ENCODE results near the gene SNX30.

GRCh38 chr9:112856200-112856599, 105.6 kb downstream of the SNX30 start:
- TF ChIP-seq POLR2A (IDR thresholded peaks at IDR 0.05) (no peak), CTCF (IDR thresholded peaks at IDR 0.05) (no peak), POLR2AphosphoS5 (IDR thresholded peaks at IDR 0.05; ENCODE audit: insufficient read depth in 1 of 2, low read depth in 1 of 2) (no peak)

All from vagina (tissue), 2 donors.